GF-D8 (cell line): ENCODE data around the gene TTLL11.

Experiments used
- DNase-seq: peaks from one replicate; lab custom pipeline; 2025; lab: John Stamatoyannopoulos, UW

TTLL11 gene

GRCh38 chr9:121772600-121773285 lies 320.4 kb downstream of the TTLL11 start:
- no peak for DNase-seq
